ENCODE measurements around the gene CAMSAP2.

GRCh38 chr1:200903793-200904192 lies 165.1 kb downstream of the CAMSAP2 start:
- TF ChIP-seq, protein P1, sequence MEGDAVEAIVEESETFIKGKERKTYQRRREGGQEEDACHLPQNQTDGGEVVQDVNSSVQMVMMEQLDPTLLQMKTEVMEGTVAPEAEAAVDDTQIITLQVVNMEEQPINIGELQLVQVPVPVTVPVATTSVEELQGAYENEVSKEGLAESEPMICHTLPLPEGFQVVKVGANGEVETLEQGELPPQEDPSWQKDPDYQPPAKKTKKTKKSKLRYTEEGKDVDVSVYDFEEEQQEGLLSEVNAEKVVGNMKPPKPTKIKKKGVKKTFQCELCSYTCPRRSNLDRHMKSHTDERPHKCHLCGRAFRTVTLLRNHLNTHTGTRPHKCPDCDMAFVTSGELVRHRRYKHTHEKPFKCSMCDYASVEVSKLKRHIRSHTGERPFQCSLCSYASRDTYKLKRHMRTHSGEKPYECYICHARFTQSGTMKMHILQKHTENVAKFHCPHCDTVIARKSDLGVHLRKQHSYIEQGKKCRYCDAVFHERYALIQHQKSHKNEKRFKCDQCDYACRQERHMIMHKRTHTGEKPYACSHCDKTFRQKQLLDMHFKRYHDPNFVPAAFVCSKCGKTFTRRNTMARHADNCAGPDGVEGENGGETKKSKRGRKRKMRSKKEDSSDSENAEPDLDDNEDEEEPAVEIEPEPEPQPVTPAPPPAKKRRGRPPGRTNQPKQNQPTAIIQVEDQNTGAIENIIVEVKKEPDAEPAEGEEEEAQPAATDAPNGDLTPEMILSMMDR (conservative IDR thresholded peaks at IDR 0.05; ENCODE audit: low read length), result no peak
- no peak for TF ChIP-seq EZH2phosphoT487 (IDR thresholded peaks at IDR 0.05; ENCODE audit: borderline replicate concordance)

All from Loucy (cell line).